Upper lobe of left lung (tissue), 6 donors: ENCODE measurements around the gene ACBD6. TPM values are rescaled to one million over a fixed set of nuclear protein-coding genes. Genes with fewer than 3 reads are reported as not detected.

Experiments used
- ATAC-seq, 2 donors: fragments of 200-7000 bp; cut with Tn5 transposase; one replicate each; pipeline ENCODE4 v1.9.1; 2022; ENCODE audit warnings: mild to moderate bottlenecking in 2 of 2, moderate library complexity in 2 of 2; ENCODE audit not compliant: low FRiP score in 2 of 2
- DNase-seq, 2 donors: peaks; one replicate each; pipeline ENCODE4 v3.0.0-alpha.2; 2019 to 2020
- H3K27ac ChIP-seq, 4 donors: fragments of 200-600 bp; sonication (generic); one replicate each; pipeline ENCODE4 v1.5.1; 2016 to 2019
- H3K27me3 ChIP-seq, 4 donors: fragments of 200-600 bp; sonication (generic); one replicate each; pipeline ENCODE4 v1.5.1; 2017 to 2019
- H3K36me3 ChIP-seq, 4 donors: fragments of 200-600 bp; sonication (generic); one replicate each; pipeline ENCODE4 v1.5.1; 2016 to 2019
- H3K4me1 ChIP-seq, 4 donors: fragments of 200-600 bp; sonication (generic); one replicate each; pipeline ENCODE4 v1.5.1; 2018 to 2019
- H3K4me3 ChIP-seq, 4 donors: fragments of 200-600 bp; sonication (generic); one replicate each; pipeline ENCODE4 v1.5.1; 2017 to 2019; ENCODE audit warnings: mild to moderate bottlenecking in 2 of 4, moderate library complexity in 1 of 4
- H3K9me3 ChIP-seq, 4 donors: fragments of 200-600 bp; sonication (generic); one replicate each; pipeline ENCODE4 v1.5.1; 2018 to 2019
- CTCF ChIP-seq, 6 experiments: fragments of 450-650 bp in 4 of 6; fragments of 200-600 bp in 2 of 6; sonication (generic) in 2 of 6; IDR thresholded peaks; one replicate each; pipeline ENCODE4 v1.5.1; 2016 to 2019; ENCODE audit warnings: antibody characterized with exemption in 6 of 6
- EP300 ChIP-seq, 4 donors: sonication (generic); formaldehyde crosslinking; IDR thresholded peaks; one replicate each; pipeline ENCODE4 v1.5.1; 2017; ENCODE audit warnings: antibody characterized with exemption in 4 of 4, control low read depth in 2 of 4
- POLR2A ChIP-seq, 4 donors: fragments of 450-650 bp; IDR thresholded peaks; one replicate each; pipeline ENCODE4 v1.5.1; 2016 to 2017; ENCODE audit warnings: antibody characterized with exemption in 4 of 4, mild to moderate bottlenecking in 2 of 4
- POLR2AphosphoS5 ChIP-seq, 2 donors: sonication (generic); formaldehyde crosslinking; IDR thresholded peaks; one replicate each; pipeline ENCODE4 v1.5.1; 2017; ENCODE audit warnings: antibody characterized with exemption in 2 of 2
- WGBS, 2 donors: methylation state at CpG; one replicate each; pipeline ENCODE4 v1.1.5; 2017 to 2018; 5-methylcytosine and 5-hydroxymethylcytosine counted together
- total RNA-seq, 6 donors: library from RNA; depleted of rRNA in 4 of 6; stranded (reverse); fragments of >200 nt in 4 of 6; gene quantifications; one replicate each; pipeline versions ENCODE4 v1.1.0 to v1.2.1, GENCODE V29; 2016 to 2021
- donor health status: DM: no; HTN: no; CAD: no; lungs with moderate emphysema.
- donor health status: DM: no; HTN: yes; CAD: no; lungs with severe emphysema.

Gene ACBD6
- total RNA-seq, 6 donors from 2014 or later: 24.9 to 72.3 (median 51.5) TPM

GRCh38 chr1:180380259-180381183, 121.9 kb downstream of the ACBD6 start:
- no peaks in the 10 kb centered on the region for H3K4me1 ChIP-seq

GRCh38 chr1:180376800-180377199, 125.6 kb downstream of the ACBD6 start:
- DNase-seq (no peak), ATAC-seq (no peak)

More at GRCh38 chr1:180380259-180381183, 121.9 kb downstream of the ACBD6 start:
- ATAC-seq (no peak), DNase-seq (no peak)
- H3K9me3 ChIP-seq: peaks cover 16 to 39% (median 25%) of the 10 kb centered on the region in 4 donors
- H3K4me3 ChIP-seq: no peak overlapping the region
- H3K36me3 ChIP-seq: no peaks in the 10 kb centered on the region
- WGBS, 2 donors: 81 to 91% methylated on average over 3 of the region's 3 CpGs
- TF ChIP-seq POLR2AphosphoS5 (IDR thresholded peaks at IDR 0.05): no peak
- TF ChIP-seq CTCF (IDR thresholded peaks at IDR 0.05): no peak
- no peak for TF ChIP-seq POLR2A (IDR thresholded peaks at IDR 0.05)
- TF ChIP-seq EP300 (IDR thresholded peaks at IDR 0.05): no peak
- H3K27me3 ChIP-seq: no peaks in the 10 kb centered on the region
- no peak overlapping the region for H3K27ac ChIP-seq

GRCh38 chr1:180376253-180376652, 126.1 kb downstream of the ACBD6 start:
- WGBS, 2 donors: 100% methylated on average over 1 of the region's 1 CpG
- Histone ChIP-seq H3K4me1 (no peaks in the 10 kb centered on the region), H3K4me3 (no peak overlapping the region), H3K9me3 (peaks cover 13 to 27% (median 17%) of the 10 kb centered on the region in 4 donors), H3K27me3 (no peaks in the 10 kb centered on the region), H3K36me3 (no peaks in the 10 kb centered on the region), H3K27ac (no peak overlapping the region)
- DNase-seq: no peak
- TF ChIP-seq CTCF (IDR thresholded peaks at IDR 0.05): no peak
- TF ChIP-seq POLR2A (IDR thresholded peaks at IDR 0.05): no peak
- no peak for TF ChIP-seq POLR2AphosphoS5 (IDR thresholded peaks at IDR 0.05)
- TF ChIP-seq EP300 (IDR thresholded peaks at IDR 0.05): no peak
- ATAC-seq: no peak

More at GRCh38 chr1:180376800-180377199, 125.6 kb downstream of the ACBD6 start:
- TF ChIP-seq POLR2A (IDR thresholded peaks at IDR 0.05) (no peak), EP300 (IDR thresholded peaks at IDR 0.05) (no peak), POLR2AphosphoS5 (IDR thresholded peaks at IDR 0.05) (no peak), CTCF (IDR thresholded peaks at IDR 0.05) (no peak)
- H3K4me1 ChIP-seq: no peaks in the 10 kb centered on the region
- peaks cover 13 to 27% (median 17%) of the 10 kb centered on the region in 4 donors for H3K9me3 ChIP-seq
- H3K27me3 ChIP-seq: no peaks in the 10 kb centered on the region
- no peak overlapping the region for H3K4me3 ChIP-seq
- no peak overlapping the region for H3K27ac ChIP-seq
- H3K36me3 ChIP-seq: no peaks in the 10 kb centered on the region
- WGBS, 2 donors: 97 to 98% methylated on average over 3 of the region's 3 CpGs

DNA sequence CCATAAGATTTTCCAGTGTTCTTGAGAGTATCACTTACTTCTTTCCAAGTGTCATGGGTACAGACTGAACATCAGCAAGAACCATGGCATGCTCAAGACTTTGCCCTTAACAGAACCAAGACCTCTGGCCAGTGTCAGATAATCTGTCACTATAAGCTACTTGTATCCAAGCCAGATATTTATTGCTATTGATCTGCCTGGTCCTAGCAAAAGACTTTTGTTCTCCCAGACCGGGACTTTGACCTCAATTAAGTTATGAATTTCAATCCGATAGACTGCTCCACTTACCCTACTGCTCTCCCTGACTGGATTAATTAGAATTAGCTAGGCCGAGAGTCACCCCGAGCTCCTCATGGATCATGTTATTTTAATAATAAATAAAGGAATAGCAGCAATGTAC, 129.6 kb downstream of the ACBD6 start:
- H3K9me3 ChIP-seq: no peaks in the 10 kb centered on the region
- no peaks in the 10 kb centered on the region for H3K36me3 ChIP-seq
- H3K27me3 ChIP-seq: no peaks in the 10 kb centered on the region
- ATAC-seq (no peak), DNase-seq (no peak)
- TF ChIP-seq POLR2A (IDR thresholded peaks at IDR 0.05): no peak
- TF ChIP-seq EP300 (IDR thresholded peaks at IDR 0.05): no peak
- TF ChIP-seq POLR2AphosphoS5 (IDR thresholded peaks at IDR 0.05): no peak
- no peak for TF ChIP-seq CTCF (IDR thresholded peaks at IDR 0.05)
- 95 to 98% methylated on average over 4 of the region's 4 CpGs for WGBS, 2 donors
- no peaks in the 10 kb centered on the region for H3K4me1 ChIP-seq
- no peak overlapping the region for H3K27ac ChIP-seq
- H3K4me3 ChIP-seq: no peak overlapping the region
